Uterus (tissue), 4 donors: Measurements from ENCODE around the gene UBE2Q1. TPM values are rescaled to one million over a fixed set of nuclear protein-coding genes. Genes with fewer than 3 reads are reported as not detected.

Experiments used
- DNase-seq, 2 donors: peaks; one replicate each; pipeline ENCODE4 v3.0.0-alpha.2; 2019 to 2020
- H3K27ac ChIP-seq, 2 donors: fragments of 200-600 bp; sonication (generic); 1 replicate in 1 of 2; 2 replicates in 1 of 2; pipeline ENCODE4 v1.5.1; 2016 to 2018
- H3K27me3 ChIP-seq, 2 donors: fragments of 200-600 bp; sonication (generic); one replicate each; pipeline ENCODE4 v1.5.1; 2018 to 2019; ENCODE audit warnings: control low read depth in 1 of 2
- H3K36me3 ChIP-seq, 2 donors: fragments of 200-600 bp; sonication (generic); one replicate each; pipeline ENCODE4 v1.5.1; 2019; ENCODE audit warnings: control low read depth in 1 of 2
- H3K4me1 ChIP-seq, 2 donors: fragments of 200-600 bp; sonication (generic); one replicate each; pipeline ENCODE4 v1.5.1; 2018 to 2019; ENCODE audit warnings: control low read depth in 1 of 2
- H3K4me3 ChIP-seq, 2 donors: fragments of 200-600 bp; sonication (generic); 1 replicate in 1 of 2; 2 replicates in 1 of 2; pipeline ENCODE4 v1.5.1; 2018 to 2019; ENCODE audit warnings: mild to moderate bottlenecking in 1 of 2
- H3K9me3 ChIP-seq, 2 donors: fragments of 200-600 bp; sonication (generic); one replicate each; pipeline ENCODE4 v1.5.1; 2019; ENCODE audit warnings: control low read depth in 1 of 2
- POLR2A ChIP-seq, 2 donors: fragments of 450-650 bp; IDR thresholded peaks; one replicate each; pipeline ENCODE4 v1.6.1; 2016; ENCODE audit warnings: antibody characterized with exemption in 2 of 2, mild to moderate bottlenecking in 1 of 2, moderate library complexity in 1 of 2
- intact Hi-C: fragments of 100-400 bp; cut with DNase I; formaldehyde crosslinking; loops from one replicate; pipeline ENCODE4 v1.15.1; 2023; ENCODE audit warnings: low total_unique reads
- total RNA-seq, 4 donors: library from RNA; depleted of rRNA in 3 of 4; stranded (reverse); fragments of >200 nt in 3 of 4; gene quantifications; one replicate each; pipeline versions ENCODE4 v1.1.0 to v1.2.4, GENCODE V29; 2014 to 2023
- TF ChIP-seq, protein P1 (sequence below), 4 experiments: fragments of 200-600 bp in 2 of 4; fragments of 450-650 bp in 2 of 4; sonication (generic) in 2 of 4; IDR thresholded peaks; one replicate each; pipeline ENCODE4 v1.5.1; 2016 to 2019; ENCODE audit warnings: antibody characterized with exemption in 4 of 4, mild to moderate bottlenecking in 2 of 4, moderate library complexity in 1 of 4
- donor health status: DM: yes; HTN: yes; CAD: no.

Gene UBE2Q1
- total RNA-seq, 4 donors from 2014 or later = 5.4 to 69.7 (median 28.4) TPM

GRCh38 chr1:154502066-154502743 is 56.3 kb downstream of the UBE2Q1 start, which contains the start of the genes SHE and TDRD10:
SHE (minus strand) TSS chr1:154502412; CDS start chr1:154502026, 386 bp downstream.
TDRD10 (plus strand) TSS chr1:154502219; CDS start chr1:154506904, 4,685 bp downstream.
- H3K27ac ChIP-seq = peak within 1 kb of the TSS; percentile 55 to 67
- intact Hi-C loops = no loop called here
- TF ChIP-seq, protein P1, sequence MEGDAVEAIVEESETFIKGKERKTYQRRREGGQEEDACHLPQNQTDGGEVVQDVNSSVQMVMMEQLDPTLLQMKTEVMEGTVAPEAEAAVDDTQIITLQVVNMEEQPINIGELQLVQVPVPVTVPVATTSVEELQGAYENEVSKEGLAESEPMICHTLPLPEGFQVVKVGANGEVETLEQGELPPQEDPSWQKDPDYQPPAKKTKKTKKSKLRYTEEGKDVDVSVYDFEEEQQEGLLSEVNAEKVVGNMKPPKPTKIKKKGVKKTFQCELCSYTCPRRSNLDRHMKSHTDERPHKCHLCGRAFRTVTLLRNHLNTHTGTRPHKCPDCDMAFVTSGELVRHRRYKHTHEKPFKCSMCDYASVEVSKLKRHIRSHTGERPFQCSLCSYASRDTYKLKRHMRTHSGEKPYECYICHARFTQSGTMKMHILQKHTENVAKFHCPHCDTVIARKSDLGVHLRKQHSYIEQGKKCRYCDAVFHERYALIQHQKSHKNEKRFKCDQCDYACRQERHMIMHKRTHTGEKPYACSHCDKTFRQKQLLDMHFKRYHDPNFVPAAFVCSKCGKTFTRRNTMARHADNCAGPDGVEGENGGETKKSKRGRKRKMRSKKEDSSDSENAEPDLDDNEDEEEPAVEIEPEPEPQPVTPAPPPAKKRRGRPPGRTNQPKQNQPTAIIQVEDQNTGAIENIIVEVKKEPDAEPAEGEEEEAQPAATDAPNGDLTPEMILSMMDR (IDR thresholded peaks at IDR 0.05) = no peak
- peak in 1 of 2 donors; percentile 27 for TF ChIP-seq POLR2A (IDR thresholded peaks at IDR 0.05)
- H3K27me3 ChIP-seq = peaks cover 8 to 19% of the 10 kb centered on the region in 2 donors
- no peaks in the 10 kb centered on the region for H3K9me3 ChIP-seq
- no peaks in the 10 kb centered on the region for H3K36me3 ChIP-seq
- peak; percentile 26 to 27 for DNase-seq
- peak within 1 kb of the TSS; percentile 21 to 38 for H3K4me3 ChIP-seq
- H3K4me1 ChIP-seq = no peaks in the 10 kb centered on the region

DNA sequence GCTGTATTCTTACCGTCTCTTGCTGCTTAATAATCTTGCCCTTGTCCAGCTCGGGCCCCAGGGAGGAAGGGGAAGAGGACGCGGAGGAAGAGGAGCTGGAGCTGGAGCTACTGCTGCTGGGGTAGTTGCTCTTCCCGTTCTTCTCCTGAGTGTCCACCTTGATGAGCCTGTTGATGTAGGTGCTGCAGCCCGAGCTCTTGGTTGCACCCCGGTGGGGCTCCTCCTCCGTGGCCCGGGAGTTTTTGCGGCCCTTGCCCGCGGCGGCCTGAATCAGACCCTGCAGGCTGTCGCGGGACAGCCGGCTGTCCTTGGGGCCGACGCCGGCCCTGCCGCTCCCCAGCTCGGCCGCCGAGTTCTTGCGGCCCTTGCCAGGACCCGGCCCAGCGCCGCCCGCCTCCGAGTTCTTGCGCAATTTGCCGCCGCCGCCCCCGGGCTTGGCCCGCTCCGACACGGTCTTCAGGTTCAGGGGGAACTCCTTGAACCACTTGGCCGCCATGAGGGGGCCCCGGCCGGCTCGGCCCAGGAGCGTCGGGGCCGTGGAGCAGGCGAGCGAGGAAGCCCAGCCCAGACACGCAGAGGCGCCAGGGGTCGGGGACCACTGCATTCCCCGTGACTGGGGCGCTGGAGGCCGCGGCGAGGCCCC is 56.9 kb downstream of the UBE2Q1 start:
- Histone ChIP-seq H3K4me1 (no peaks in the 10 kb centered on the region), H3K9me3 (no peaks in the 10 kb centered on the region), H3K36me3 (no peaks in the 10 kb centered on the region), H3K4me3 (peak overlapping the region; percentile 21 to 38), H3K27me3 (peaks cover 8 to 19% of the 10 kb centered on the region in 2 donors), H3K27ac (peak overlapping the region; percentile 55 to 67)
- TF ChIP-seq, protein P1 (IDR thresholded peaks at IDR 0.05) = no peak
- no peak for TF ChIP-seq POLR2A (IDR thresholded peaks at IDR 0.05)
- DNase-seq = peak; percentile 34 to 75
- intact Hi-C loops = no loop called here

DNA sequence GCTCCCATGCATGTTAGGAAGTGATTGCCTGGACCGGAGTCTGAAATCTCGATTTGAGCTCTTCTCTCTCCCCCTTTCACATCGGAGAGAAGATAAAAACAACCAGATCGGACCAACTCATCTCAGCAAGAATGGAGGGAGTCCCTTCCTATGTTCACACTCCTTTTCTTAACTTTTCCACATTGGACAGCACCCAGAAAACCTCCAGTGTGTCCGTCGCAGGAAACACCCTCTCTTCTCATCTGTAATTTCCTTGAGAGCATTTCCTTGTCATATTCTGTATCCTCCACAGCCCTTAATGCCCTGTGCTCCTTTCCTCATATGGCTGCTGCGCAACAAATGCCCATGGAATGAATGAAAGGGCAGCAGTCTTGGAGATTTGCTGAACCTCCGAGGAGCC is 57.9 kb downstream of the UBE2Q1 start:
- H3K9me3 ChIP-seq = no peaks in the 10 kb centered on the region
- no peak for DNase-seq
- H3K4me3 ChIP-seq = peak overlapping the region; percentile 1 to 11
- no peak for TF ChIP-seq POLR2A (IDR thresholded peaks at IDR 0.05)
- TF ChIP-seq, protein P1 (IDR thresholded peaks at IDR 0.05) = no peak
- intact Hi-C loops = no loop called here
- H3K27ac ChIP-seq = peak overlapping the region in 1 of 2 donors; percentile 67
- no peaks in the 10 kb centered on the region for H3K36me3 ChIP-seq
- H3K4me1 ChIP-seq = no peaks in the 10 kb centered on the region
- H3K27me3 ChIP-seq = peaks cover 8 to 19% of the 10 kb centered on the region in 2 donors

DNA sequence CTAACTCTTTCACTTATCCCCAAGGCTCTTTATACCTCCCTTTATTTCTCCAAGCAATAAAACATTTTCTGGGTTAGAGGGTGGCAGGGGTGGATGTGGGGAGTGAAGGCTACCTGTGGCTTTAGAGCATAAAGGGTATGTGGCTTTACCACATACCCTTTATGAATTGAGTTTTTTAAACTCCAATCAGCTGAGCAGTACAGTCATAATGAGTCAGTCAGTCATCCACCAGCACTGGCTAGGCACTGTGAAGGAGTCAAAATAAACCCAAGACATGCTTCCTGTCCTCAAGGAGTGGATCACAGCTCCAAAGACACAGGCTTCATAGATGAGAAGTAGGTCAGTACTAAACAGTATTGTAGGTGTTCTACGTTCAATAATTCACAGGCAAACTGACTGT is 59.0 kb downstream of the UBE2Q1 start:
- TF ChIP-seq POLR2A (IDR thresholded peaks at IDR 0.05) = no peak
- TF ChIP-seq, protein P1 (IDR thresholded peaks at IDR 0.05) = no peak
- peaks cover 8 to 19% of the 10 kb centered on the region in 2 donors for H3K27me3 ChIP-seq
- H3K36me3 ChIP-seq = no peaks in the 10 kb centered on the region
- H3K27ac ChIP-seq = peak overlapping the region in 1 of 2 donors; percentile 20
- H3K4me3 ChIP-seq = no peak overlapping the region
- no peaks in the 10 kb centered on the region for H3K4me1 ChIP-seq
- DNase-seq = no peak
- intact Hi-C loops = no loop called here
- no peaks in the 10 kb centered on the region for H3K9me3 ChIP-seq

Other genes with a start within 250 kb of the UBE2Q1 start
- gene AQP10, start 237.6 kb downstream of the UBE2Q1 start, total RNA-seq = not detected
- 100 to 1,000 TPM in 2 of 4 donors, 10 to 100 TPM in 2; 75.9 to 150 (median 102) TPM for gene ATP8B2, start 233.1 kb downstream of the UBE2Q1 start, total RNA-seq
- 10 to 100 TPM in 3 of 4 donors, 1 to 10 TPM in 1; 9.7 to 28.2 (median 17.1) TPM for gene IL6R, start 153.3 kb downstream of the UBE2Q1 start, total RNA-seq
- 10 to 100 TPM in 2 of 4 donors, 1 to 10 TPM in 2; 1.3 to 19.7 (median 6.9) TPM for gene TDRD10, start 56.4 kb downstream of the UBE2Q1 start, total RNA-seq
- gene SHE, start 56.2 kb downstream of the UBE2Q1 start, total RNA-seq = 10 to 100 TPM; 14.6 to 44.5 (median 27.2) TPM
- gene CHRNB2, start 9.1 kb upstream of the UBE2Q1 start, total RNA-seq = 1 to 10 TPM in 1 of 4 donors, not detected in 3; 1.1 TPM
- gene ADAR, start 49.5 kb upstream of the UBE2Q1 start, total RNA-seq = 100 to 1,000 TPM in 3 of 4 donors, 10 to 100 TPM in 1; 50.9 to 212 (median 101) TPM